ENCODE results near the gene KLHL11. TPM values are rescaled to one million over a fixed set of nuclear protein-coding genes. Genes with fewer than 3 reads are reported as not detected.
"Not testable (repeated sequence)": the region's sequence is repeated elsewhere in the genome, so short reads cannot be mapped to it uniquely, and the experiment has no call there.

KLHL11 gene
- total RNA-seq, 2 donors from 2014 or later = 15.1 to 16.2 TPM

GRCh38 chr17:41896726-41897125 lies 31.5 kb upstream of the KLHL11 start:
- no peak for ATAC-seq (replicated peaks)
- Mint-ChIP-seq H3K4me3 (no peak overlapping the region), H3K27ac (no peak overlapping the region), H3K36me3 (ENCODE audit: low read depth) (peaks cover 100% of the 10 kb centered on the region), H3K27me3 (no peaks in the 10 kb centered on the region), H3K9me3 (no peaks in the 10 kb centered on the region), H3K4me1 (no peaks in the 10 kb centered on the region)

- Mint-ChIP-seq H3K27ac (peak overlapping the region; percentile 29), H3K9me3 (no peaks in the 10 kb centered on the region), H3K27me3 (no peaks in the 10 kb centered on the region), H3K36me3 (ENCODE audit: low read depth) (peaks cover 97% of the 10 kb centered on the region), H3K4me1 (no peaks in the 10 kb centered on the region), H3K4me3 (no peak overlapping the region)
- ATAC-seq (replicated peaks) = no peak
Measured at GRCh38 chr17:41895617-41896016, 30.4 kb upstream of the KLHL11 start.

- H3K27ac Mint-ChIP-seq = no peak overlapping the region
- no peaks in the 10 kb centered on the region for H3K27me3 Mint-ChIP-seq
- H3K4me1 Mint-ChIP-seq = no peaks in the 10 kb centered on the region
- no peak overlapping the region for H3K4me3 Mint-ChIP-seq
- peaks cover 94% of the 10 kb centered on the region for H3K36me3 Mint-ChIP-seq (ENCODE audit: low read depth)
- no peak for ATAC-seq (replicated peaks)
- no peaks in the 10 kb centered on the region for H3K9me3 Mint-ChIP-seq
Measured at GRCh38 chr17:41894791-41895331, 29.6 kb upstream of the KLHL11 start.

GRCh38 chr17:41893384-41893783 lies 28.2 kb upstream of the KLHL11 start:
- Mint-ChIP-seq H3K27ac (no peak overlapping the region), H3K4me1 (no peaks in the 10 kb centered on the region), H3K9me3 (no peaks in the 10 kb centered on the region), H3K27me3 (no peaks in the 10 kb centered on the region), H3K36me3 (ENCODE audit: low read depth) (peaks cover 94% of the 10 kb centered on the region), H3K4me3 (no peak overlapping the region)
- no peak for ATAC-seq (replicated peaks)

- Mint-ChIP-seq H3K9me3 (no peaks in the 10 kb centered on the region), H3K36me3 (ENCODE audit: low read depth) (peaks cover 94% of the 10 kb centered on the region), H3K27ac (no peak overlapping the region), H3K27me3 (no peaks in the 10 kb centered on the region), H3K4me3 (no peak overlapping the region), H3K4me1 (no peaks in the 10 kb centered on the region)
- no peak for ATAC-seq (replicated peaks)
Measured at GRCh38 chr17:41892021-41892376, 26.8 kb upstream of the KLHL11 start.

- no peaks in the 10 kb centered on the region for H3K9me3 Mint-ChIP-seq
- H3K27ac Mint-ChIP-seq = no peak overlapping the region
- no peak for ATAC-seq (replicated peaks)
- no peaks in the 10 kb centered on the region for H3K4me1 Mint-ChIP-seq
- H3K36me3 Mint-ChIP-seq (ENCODE audit: low read depth) = peaks cover 91% of the 10 kb centered on the region
- no peaks in the 10 kb centered on the region for H3K27me3 Mint-ChIP-seq
- no peak overlapping the region for H3K4me3 Mint-ChIP-seq
Measured at GRCh38 chr17:41891135-41892020, 26.2 kb upstream of the KLHL11 start.

- Mint-ChIP-seq H3K4me3 (no peak overlapping the region), H3K27me3 (no peaks in the 10 kb centered on the region), H3K27ac (no peak overlapping the region), H3K36me3 (ENCODE audit: low read depth) (peaks cover 91% of the 10 kb centered on the region), H3K4me1 (no peaks in the 10 kb centered on the region), H3K9me3 (no peaks in the 10 kb centered on the region)
- no peak for ATAC-seq (replicated peaks)
Measured at GRCh38 chr17:41888332-41888965, 23.2 kb upstream of the KLHL11 start.

GRCh38 chr17:41885733-41886132 lies 20.5 kb upstream of the KLHL11 start:
- Mint-ChIP-seq H3K27me3 (no peaks in the 10 kb centered on the region), H3K9me3 (no peaks in the 10 kb centered on the region), H3K36me3 (ENCODE audit: low read depth) (peaks cover 93% of the 10 kb centered on the region), H3K4me3 (no peak overlapping the region), H3K27ac (peak overlapping the region; percentile 39), H3K4me1 (no peaks in the 10 kb centered on the region)
- ATAC-seq (replicated peaks) = no peak

- Mint-ChIP-seq H3K27me3 (no peaks in the 10 kb centered on the region), H3K4me1 (no peaks in the 10 kb centered on the region), H3K9me3 (no peaks in the 10 kb centered on the region), H3K4me3 (no peak overlapping the region), H3K27ac (peak overlapping the region; percentile 35), H3K36me3 (ENCODE audit: low read depth) (peaks cover 98% of the 10 kb centered on the region)
- ATAC-seq (replicated peaks) = no peak
Measured at GRCh38 chr17:41882756-41883155, 17.5 kb upstream of the KLHL11 start.

GRCh38 chr17:41880130-41880529 lies 14.9 kb upstream of the KLHL11 start:
- Mint-ChIP-seq H3K4me1 (no peaks in the 10 kb centered on the region), H3K36me3 (ENCODE audit: low read depth) (peaks cover 93% of the 10 kb centered on the region), H3K4me3 (no peak overlapping the region), H3K9me3 (no peaks in the 10 kb centered on the region), H3K27me3 (no peaks in the 10 kb centered on the region), H3K27ac (no peak overlapping the region)
- ATAC-seq (replicated peaks) = no peak

- H3K9me3 Mint-ChIP-seq; ATAC-seq (replicated peaks); H3K4me3 Mint-ChIP-seq; H3K27me3 Mint-ChIP-seq; H3K27ac Mint-ChIP-seq; H3K4me1 Mint-ChIP-seq: not testable (repeated sequence)
- H3K36me3 Mint-ChIP-seq (ENCODE audit: low read depth) = peaks cover 91% of the 10 kb centered on the region
Measured at GRCh38 chr17:41874293-41874670, 9.1 kb upstream of the KLHL11 start.

GRCh38 chr17:41873559-41874292 lies 8.5 kb upstream of the KLHL11 start:
- Mint-ChIP-seq H3K27me3 (no peaks in the 10 kb centered on the region), H3K27ac (no peak overlapping the region), H3K4me1 (peaks cover 5% of the 10 kb centered on the region), H3K4me3 (no peak overlapping the region), H3K9me3 (no peaks in the 10 kb centered on the region), H3K36me3 (ENCODE audit: low read depth) (peaks cover 91% of the 10 kb centered on the region)
- ATAC-seq (replicated peaks) = no peak

GRCh38 chr17:41871789-41872188 lies 6.6 kb upstream of the KLHL11 start:
- no peak for ATAC-seq (replicated peaks)
- Mint-ChIP-seq H3K4me1 (peaks cover 10% of the 10 kb centered on the region), H3K9me3 (no peaks in the 10 kb centered on the region), H3K4me3 (no peak overlapping the region), H3K36me3 (ENCODE audit: low read depth) (peaks cover 91% of the 10 kb centered on the region), H3K27ac (no peak overlapping the region), H3K27me3 (no peaks in the 10 kb centered on the region)

GRCh38 chr17:41870627-41871026 lies 5.4 kb upstream of the KLHL11 start:
- Mint-ChIP-seq H3K9me3 (no peaks in the 10 kb centered on the region), H3K4me3 (no peak overlapping the region), H3K4me1 (peaks cover 10% of the 10 kb centered on the region), H3K27ac (no peak overlapping the region), H3K36me3 (ENCODE audit: low read depth) (peaks cover 87% of the 10 kb centered on the region), H3K27me3 (no peaks in the 10 kb centered on the region)
- ATAC-seq (replicated peaks) = no peak

Measured in activated T-helper 17 cell treated with anti-CD3 and anti-CD28 coated beads, Interleukin-2, amount 50 U/mL, for 72 hours (primary cell).